Lung microvascular endothelial cell (primary cell): ENCODE measurements around the gene XDH. TPM values are rescaled to one million over a fixed set of nuclear protein-coding genes. Genes with fewer than 3 reads are reported as not detected.
A peak's percentile ranks its signal among the peaks of the same experiment; 100 is the strongest.

Experiments
- DNase-seq, 2 donors: peaks; one replicate each; pipeline versions ENCODE4 v3.0.0 to v3.0.0-alpha.2; 2010; ENCODE audit warnings: low read depth in 2 of 2
- total RNA-seq: library from RNA; depleted of rRNA; stranded (reverse); fragments of >200 nt; gene quantifications from 2 replicates; pipeline ENCODE4 v1.2.1, GENCODE V29; 2014

XDH gene
- total RNA-seq, 1 donor from 2014 or later = not detected

DNA sequence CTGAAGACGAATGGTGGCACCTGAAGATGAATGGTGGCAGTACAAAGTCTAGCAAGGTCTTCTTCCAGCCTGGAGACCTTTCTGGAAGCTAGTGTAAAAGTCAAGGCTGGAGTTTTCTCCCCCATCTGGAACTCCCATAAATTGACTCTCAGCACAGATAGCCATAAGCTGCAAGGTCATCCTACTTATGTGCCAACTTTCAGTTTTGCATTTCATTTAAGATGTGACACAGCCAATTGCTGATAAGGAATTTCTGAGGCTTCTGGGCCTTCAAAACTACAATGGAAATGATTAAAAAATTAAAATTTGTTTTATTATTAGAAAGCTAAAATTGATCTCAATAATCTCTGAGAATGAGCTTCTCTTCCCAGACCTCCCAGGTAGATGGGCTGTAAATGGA, 10.2 kb downstream of the XDH start:
- DNase-seq = no peak

DNA sequence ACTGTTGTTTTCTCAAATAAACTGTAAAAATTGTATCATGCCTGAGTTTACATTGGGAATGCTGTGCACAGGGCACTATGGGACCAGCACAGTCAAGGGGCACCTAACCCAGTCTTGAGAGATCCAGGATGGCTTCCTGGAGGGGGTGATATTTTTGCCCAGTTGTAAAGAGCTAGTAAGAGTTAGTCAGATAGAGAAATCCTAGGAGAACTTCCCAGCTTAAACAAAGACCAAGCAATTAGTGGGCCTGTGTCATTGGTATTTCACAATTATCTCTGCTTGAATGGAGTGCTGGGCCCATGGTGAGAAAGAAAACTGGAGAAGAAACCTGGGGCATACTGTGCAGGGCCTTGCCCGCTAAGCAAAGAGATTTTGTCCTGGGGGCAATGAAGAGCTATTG, 12.2 kb downstream of the XDH start:
- DNase-seq = no peak

DNA sequence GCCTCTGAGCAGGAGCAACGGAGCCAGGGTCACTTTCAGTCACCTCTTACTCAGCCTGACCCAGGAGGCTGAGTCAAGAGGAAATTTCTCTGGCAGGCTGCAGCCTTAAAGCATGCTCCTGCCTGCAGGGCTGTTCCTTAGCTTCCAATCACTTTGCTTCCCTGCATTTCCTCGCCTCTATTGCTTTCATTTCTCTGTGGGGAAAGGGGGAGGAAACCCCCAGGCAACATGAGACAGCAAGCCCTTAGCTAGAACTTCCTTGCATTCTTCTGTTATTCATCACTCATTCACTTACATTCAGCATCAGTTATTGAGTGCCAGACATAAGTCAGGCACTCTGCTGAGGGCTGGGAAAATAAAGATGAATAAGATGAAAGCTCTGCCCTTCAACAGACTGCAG, 13.0 kb downstream of the XDH start:
- DNase-seq = peak in 1 of 2 donors; percentile 72

DNA sequence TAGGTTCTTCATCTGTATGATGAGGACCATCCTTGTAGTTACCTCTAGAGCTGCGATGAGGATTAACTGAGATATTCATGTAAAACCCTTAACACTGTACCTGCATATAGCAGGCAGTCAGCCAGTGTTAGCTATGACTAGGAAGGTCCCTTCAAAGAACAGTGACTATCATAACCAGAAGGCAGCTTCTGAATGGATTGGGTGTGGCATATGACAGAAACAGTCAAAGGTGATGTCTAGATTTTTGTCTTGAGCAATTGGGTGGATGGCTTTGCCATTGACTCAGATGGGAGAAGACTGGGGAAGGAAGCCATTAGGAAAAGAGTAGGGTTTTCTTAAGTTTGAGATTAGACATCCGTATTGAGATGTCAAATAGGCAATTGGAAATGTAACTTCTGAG, 15.7 kb downstream of the XDH start:
- no peak for DNase-seq

DNA sequence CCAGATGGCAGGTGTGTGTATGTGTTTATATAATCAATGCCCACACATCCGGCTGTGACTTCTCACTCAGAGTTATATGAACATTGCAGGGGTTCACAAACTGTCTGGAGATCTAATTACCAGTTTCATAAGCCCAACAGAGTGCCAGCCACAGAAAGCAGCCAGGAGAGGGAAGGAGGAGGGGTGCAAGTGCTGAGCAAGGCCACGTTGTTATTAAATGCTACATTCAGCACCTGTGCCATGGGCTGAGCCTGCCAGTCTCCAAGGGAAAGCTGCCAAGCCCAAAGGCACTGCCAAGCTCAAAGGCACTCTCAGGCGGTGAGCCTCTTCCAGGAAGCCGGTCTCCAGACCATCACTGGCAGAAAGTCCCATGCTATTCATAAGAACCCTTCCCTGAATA, 17.4 kb downstream of the XDH start:
- no peak for DNase-seq

DNA sequence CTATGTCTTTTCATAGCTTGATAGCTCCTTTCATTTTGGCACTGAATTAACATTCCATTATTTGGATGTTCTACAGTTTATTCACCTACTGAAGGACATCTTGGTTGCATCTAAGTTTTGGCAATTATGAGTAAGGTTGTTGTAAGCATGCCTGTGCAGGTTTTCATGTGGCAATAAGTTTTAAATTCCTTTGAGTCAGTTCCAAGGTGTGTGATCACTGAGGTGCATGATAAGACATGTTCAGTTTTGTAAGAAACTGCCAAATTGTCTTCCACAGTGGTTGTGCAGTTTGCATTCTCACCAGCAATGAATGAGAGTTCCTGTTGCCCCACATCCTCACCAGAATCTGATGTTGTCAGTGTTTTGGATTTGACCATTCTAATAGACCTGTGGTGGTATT, 24.2 kb downstream of the XDH start:
- no peak for DNase-seq

DNA sequence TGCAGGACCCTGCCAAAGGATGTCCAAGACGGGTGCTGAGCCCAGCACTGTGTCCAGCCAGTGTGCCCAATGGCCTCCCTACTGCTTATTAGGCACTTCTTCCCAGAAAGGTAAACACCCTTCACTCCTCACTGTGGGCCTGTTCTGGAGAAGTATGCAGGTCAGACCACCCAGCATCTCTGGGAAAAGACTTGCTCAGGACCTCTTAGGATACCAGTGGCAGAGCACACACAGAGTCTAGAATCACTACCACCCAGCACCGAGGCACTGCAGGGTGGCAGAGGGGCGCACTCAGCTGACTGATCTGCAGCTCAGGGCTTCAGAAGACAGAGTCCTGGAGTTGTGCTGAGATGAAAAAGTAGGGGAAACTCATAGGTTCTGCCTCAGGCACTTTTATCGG, 25.8 kb downstream of the XDH start:
- no peak for DNase-seq

DNA sequence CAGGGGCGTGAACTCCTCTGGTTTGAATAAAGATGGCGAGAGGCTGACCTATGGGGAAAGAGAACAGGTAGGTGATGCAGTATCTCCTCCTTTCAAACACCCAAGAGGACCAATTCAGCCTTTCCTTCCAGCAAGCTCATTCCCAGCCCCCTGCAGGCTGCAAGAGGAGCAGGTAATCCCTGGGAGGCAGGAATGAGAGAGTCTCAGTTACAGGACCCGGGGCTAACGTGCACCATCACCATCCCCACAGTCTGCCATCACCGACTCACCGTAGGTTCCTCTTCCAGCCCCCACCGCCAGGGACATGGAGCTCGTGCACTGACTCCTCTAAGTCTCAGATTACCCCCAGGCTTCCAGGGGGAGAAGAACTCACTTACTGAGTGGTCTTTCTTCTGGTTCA, 26.7 kb downstream of the XDH start:
- DNase-seq = no peak

DNA sequence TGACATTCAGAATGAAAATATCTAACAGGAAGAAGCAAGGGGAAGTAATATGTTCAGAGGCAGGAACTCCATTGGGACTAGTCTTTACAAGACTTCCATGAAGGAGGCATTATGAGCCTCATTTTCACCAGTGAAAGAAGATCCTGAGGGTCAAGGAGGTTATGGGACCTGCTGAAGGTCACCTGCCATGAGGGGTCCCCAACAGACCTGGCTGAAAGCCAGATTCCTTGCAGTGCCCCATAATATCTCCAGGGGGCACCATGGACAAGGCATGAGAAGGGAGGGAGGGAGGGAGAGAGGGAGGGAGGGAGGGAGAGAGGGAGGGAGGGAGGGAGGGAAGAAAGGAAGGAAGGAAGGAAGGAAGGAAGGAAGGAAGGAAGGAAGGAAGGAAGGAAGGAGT, 27.9 kb downstream of the XDH start:
- no peak for DNase-seq

DNA sequence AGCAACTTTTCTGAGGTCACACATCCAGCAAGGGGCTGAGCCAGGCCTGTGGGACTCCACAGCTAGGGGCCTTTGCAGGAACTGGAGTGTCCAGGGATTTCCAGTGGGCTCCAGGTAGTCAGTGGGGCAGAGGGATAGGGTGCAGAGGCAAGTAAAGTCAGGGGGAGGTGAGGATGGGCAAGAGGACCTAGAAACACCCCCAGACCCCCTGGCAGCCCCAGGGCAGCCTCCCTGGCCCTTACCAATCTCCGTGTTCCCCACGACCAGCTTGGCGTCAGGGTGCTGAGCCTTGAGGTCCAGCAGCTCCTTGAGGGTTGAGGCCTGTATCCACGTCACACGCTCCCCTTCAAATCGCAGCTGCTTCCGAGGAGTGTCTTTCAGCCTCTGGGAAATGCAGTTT, 28.4 kb downstream of the XDH start:
- DNase-seq = no peak

DNA sequence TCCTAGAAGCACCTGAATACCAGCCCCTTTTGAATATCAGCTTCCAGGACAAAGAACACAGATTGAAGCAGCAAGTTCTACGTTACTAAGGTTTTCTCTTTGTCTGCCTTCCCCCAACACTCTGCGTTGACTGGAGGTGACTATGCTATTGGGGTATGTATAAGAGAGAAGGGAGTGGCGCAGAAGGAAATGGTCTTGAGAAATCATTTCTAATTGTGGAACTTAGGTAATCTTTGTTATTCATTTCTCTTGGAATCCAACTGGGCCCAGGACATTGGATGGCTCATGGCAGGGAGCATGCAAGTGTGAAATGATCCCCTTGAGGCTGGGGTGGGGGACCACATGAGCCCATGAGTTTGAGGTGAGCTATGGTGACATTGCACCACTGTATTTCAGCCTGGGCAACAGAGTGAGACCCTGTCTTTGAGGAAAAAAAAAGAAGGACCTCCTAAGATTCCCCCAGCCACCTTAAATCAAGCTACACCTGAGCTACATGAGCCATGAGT, 29.7 kb downstream of the XDH start:
- peak in 1 of 2 donors; percentile 58 for DNase-seq

DNA sequence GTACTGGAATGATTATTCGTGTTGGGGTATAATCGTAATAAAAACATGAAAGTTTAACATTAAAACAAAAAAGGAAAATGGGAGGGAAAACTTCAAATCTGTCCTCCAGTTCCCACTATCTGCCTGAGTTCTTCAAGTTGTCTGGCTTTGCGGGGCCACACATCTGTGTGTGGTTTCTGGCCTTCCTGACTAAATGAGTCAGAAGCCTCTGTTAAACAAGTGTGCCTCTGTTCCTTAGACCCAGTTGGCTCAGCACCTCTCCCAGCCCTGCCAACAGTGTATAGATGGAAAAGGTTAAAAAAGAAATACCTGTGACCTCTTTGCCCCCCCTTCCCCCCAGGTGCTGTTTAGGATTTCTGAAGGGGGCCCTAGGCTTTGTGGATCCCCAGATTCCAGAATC, 30.2 kb downstream of the XDH start:
- DNase-seq = peak in 1 of 2 donors; percentile 64

DNA sequence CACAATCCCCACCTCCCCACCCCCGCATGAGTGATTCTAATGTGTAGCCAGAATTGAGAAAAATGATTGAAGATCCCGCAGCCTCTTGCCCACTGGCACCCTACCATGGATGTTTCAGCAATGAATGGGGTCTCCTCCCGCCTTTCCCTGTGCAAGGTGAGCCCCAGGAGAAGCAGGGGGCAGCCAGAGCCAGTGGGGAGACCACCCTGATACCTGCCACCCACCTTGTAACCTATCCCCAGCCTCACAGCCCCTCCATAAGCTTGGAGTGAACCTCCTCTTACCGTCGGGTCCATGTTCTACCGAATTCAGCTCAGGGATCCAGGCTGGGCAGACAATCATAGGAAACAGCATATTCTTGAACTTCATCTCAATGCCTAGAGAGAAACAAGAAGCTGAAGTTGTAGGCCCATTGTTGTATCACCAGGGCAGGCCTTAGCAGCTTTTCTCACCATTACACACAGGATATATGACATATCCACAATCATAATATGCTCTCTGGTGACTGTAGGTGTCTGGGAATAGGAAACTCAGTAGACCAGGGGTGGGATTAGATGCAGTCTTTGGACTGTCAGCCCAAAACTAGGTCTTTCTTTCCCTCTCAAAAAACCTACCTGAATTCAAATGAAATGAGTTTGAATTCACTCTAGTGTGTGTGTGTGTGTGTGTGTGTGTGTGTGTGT, 30.9 kb downstream of the XDH start:
- peak in 1 of 2 donors; percentile 45 for DNase-seq

DNA sequence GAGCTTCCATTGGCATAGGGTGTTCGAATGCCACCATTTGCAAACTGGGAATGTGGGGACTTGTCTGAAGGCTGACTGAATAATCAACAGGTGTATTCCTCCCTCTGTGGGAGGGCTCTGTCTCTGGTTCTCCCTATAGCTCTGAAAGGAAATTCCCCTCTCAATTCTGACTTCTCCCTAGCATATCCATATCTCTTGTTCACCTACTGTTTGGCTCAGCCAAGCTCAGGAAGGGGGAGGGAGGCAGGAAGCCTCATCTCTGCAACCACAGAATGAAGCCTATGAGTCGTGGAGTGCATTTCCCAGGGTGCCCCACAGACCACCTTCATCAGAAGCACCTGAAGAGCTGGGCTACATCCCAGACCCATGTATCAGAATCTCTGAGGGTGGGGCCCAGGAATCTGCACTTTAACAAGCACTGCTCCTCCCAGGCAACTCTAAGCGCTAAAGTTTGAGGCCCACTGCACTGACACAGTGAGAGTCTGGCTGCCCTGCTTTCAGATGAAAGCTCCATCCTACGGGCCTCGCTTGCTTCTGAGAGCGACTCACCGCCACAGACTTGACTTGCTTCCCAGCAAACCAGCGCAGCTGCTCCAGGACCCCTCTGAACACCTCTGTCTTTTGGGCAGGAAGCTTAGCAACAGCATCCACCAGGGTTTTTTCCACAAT, 32.0 kb downstream of the XDH start:
- no peak for DNase-seq

DNA sequence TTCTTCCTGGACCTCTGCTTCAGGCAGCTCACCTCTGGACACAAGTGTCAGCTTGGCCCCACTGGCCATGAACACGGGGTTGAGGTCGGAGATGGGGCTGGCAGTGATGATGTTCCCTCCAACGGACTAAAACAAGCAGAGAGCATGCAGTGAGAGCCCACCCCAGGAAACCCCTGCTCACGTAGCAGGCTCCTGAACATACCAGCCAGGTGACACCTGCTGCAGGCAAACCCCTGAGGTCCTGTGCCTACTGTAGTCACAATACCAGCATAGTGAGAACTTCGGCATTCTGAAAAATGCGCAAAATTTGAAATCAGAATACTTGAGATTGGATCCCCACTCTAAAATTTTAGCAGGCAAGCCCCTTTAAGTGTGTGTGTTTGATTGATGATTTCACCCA, 32.9 kb downstream of the XDH start:
- DNase-seq = no peak

DNA sequence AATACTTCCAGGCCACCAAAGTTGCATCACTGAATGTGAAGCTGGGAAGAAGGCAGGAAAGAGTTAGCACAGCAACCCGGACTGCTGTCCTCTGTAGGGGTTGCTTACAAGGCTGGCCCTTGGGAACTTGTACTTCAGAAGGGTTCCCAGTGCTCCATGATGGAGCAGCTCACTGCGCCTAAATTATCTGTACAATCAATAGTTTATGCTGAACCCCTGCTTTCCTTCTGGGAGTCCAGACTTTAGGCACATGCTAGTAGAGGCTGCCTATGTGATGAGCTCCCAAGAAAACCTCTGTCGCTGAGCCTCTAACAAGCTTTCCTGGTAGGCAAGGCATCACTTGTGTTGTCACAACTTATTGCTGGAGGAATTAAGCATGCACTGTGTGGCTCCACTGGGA, 34.3 kb downstream of the XDH start:
- no peak for DNase-seq

DNA sequence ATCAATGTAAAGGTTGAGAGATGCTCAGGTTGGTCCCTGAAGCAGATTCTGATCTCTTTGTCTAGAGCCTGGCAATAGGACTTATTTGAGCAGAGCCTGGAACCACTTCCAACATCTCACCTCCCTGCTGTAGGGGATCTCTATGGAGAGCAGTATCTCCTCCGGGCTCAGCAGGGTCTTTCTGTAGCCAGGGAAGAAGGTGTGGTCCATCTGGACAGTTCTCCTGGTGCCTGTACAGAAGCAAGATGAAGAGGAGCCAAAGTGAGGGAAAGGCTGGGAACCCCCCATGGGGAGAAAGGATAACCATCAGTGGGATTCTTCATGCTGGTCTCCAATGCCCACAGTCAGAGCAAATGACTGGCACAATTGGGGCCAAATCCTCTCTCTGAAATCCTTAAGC, 34.8 kb downstream of the XDH start:
- no peak for DNase-seq

DNA sequence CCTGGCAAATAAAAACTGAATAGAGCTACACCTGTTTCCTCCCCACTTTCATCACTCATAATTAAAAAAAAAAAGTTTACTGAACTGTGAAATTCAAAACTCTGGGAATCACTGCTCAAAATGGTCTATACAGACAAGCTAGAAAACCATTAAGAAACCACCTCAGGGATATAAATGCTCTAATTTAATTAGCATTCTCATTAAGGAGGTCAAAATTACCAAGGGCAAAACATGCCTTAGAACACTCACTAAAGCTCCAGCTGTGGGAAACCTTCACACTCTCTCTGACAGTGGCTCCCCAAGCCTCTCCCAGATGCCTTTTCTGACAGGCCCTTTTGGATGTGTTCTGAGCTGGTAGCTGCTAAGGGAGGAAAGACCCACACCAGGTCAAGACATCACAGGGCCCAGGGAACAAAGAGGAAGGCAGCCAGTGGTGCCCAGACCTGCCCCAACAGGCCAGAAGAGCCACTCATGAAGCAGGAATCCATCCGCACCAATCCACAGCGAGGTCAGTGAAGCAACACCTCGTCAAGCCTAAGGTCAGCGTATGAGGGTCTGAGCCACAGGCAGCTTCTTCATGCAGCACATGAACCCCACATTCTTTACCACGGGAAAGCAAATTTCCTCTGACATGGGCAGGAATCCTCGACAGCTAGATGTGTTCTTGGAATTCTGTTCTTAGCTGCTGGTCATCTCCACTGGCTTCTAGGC, 35.6 kb downstream of the XDH start:
- DNase-seq = no peak

DNA sequence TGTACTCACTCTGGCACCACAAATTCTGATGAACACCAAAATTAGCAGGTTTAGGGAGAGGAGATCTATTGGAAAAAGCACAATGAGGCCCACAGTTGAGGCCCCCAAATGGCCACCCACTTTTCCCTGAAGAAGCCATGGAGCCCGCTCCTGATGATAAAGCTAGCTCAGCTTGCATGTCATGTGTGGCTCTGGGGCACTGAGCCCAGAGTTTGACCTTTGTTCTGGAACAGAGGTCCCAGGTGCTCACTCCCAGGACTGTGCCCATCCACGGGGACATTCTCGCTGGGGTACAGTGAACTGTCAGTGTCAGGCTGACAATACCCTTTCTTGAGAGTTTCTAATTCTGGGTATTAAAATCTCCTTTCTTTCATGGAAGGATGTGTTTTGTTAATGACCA, 36.2 kb downstream of the XDH start:
- DNase-seq = no peak

DNA sequence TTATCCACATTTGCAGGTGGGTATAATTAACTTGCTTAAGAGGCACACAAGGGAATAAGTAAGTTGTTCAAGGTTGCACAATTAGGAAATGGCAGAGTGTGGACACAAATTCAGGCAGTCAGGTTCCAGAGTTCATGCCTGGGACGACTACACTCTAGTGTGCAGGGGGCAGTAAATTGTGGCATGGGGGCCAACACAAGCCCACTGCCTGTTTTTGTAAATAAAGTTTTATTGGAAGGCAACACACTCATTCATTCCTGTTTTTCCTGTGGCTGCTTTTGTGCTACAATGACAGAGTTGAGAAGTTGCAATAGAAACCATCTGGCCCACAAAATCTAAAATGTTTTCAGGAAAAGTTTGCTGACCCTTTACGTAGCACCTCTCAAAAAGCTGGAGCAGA, 41.4 kb downstream of the XDH start:
- no peak for DNase-seq

DNA sequence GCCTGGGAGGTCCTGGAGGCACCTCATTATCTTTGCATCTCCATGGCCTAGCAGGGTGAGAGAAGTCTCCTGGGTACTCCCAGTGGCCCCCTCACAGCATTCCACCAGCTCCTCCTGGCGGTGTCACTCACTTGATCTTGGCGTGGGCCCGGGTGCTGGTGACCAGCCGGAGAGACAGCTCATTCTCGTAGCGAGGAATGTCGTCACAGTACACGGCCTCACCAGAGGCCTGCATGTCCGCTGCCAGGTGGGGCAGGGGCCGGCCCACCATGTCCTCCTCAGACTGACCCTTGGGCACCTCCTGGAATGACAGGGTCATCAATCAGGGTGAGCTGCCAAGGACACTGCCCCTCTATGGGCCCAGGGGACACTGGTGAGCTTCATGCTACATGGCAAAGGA, 42.4 kb downstream of the XDH start:
- DNase-seq = no peak

DNA sequence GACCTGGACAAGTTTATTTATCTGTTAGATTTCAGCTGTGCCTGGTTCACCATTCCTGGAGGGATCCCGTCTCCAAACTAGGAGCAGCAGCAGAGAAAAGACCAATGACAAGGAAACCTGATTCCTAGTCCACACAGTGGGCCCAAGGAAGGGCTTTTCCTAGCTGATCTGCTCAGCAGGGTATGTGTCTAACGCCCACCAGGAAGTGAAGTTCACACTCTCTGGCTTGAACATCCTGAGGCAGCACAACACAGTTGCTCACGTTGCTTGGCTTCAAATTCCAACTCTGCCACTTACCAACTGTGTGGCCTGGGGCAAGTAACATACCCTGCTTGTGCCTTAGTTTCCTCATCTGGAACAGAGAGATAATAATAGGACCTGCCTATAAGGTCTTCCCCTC, 42.9 kb downstream of the XDH start:
- DNase-seq = no peak

DNA sequence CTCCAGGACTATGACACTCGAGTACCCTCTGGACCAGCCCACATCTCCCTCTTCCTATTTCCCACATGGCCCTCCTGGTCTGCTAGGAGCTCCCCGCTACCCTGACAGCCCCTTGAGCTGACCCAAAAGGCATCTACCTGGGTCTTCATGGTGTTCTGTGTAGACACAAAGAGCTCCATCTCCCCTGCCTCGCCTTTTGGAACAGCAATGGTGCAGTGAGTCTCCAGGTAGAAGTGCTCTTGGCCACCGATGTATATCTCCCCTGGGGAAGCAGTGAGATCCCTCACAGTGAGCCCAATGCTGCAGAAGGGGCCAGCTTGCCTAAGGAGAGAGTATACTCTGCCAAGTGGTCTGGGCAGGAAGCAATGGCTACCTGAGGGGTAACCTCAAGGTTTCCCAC, 47.8 kb downstream of the XDH start:
- DNase-seq = no peak
